ENCODE results near the gene TRABD. TPM values are rescaled to one million over a fixed set of nuclear protein-coding genes. Genes with fewer than 3 reads are reported as not detected.

The TRABD gene
- polyA plus RNA-seq, 1 donor from 2014 or later: 31.8 TPM

- H4K20me1 ChIP-seq (ENCODE audit: insufficient read depth): no peaks in the 10 kb centered on the region
- TF ChIP-seq SMC3 (conservative IDR thresholded peaks at IDR 0.05; ENCODE audit: poor library complexity) (no peak), TAF1 (IDR thresholded peaks at IDR 0.05; ENCODE audit: low read depth) (no peak), EZH2 (IDR thresholded peaks at IDR 0.05; ENCODE audit: borderline replicate concordance, insufficient read depth, low read length, poor library complexity, severe bottlenecking) (no peak), EP300 (conservative IDR thresholded peaks at IDR 0.05; ENCODE audit: poor library complexity, severe bottlenecking) (no peak), RAD21 (conservative IDR thresholded peaks at IDR 0.05) (no peak), POLR2AphosphoS5 (IDR thresholded peaks at IDR 0.05) (no peak), MXI1 (conservative IDR thresholded peaks at IDR 0.05; ENCODE audit: poor library complexity, severe bottlenecking) (no peak), REST (IDR thresholded peaks at IDR 0.05; ENCODE audit: borderline replicate concordance) (no peak)
- TF ChIP-seq, protein P1, sequence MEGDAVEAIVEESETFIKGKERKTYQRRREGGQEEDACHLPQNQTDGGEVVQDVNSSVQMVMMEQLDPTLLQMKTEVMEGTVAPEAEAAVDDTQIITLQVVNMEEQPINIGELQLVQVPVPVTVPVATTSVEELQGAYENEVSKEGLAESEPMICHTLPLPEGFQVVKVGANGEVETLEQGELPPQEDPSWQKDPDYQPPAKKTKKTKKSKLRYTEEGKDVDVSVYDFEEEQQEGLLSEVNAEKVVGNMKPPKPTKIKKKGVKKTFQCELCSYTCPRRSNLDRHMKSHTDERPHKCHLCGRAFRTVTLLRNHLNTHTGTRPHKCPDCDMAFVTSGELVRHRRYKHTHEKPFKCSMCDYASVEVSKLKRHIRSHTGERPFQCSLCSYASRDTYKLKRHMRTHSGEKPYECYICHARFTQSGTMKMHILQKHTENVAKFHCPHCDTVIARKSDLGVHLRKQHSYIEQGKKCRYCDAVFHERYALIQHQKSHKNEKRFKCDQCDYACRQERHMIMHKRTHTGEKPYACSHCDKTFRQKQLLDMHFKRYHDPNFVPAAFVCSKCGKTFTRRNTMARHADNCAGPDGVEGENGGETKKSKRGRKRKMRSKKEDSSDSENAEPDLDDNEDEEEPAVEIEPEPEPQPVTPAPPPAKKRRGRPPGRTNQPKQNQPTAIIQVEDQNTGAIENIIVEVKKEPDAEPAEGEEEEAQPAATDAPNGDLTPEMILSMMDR (IDR thresholded peaks at IDR 0.05; ENCODE audit: poor library complexity, severe bottlenecking): no peak
- no peaks in the 10 kb centered on the region for H3K36me3 ChIP-seq (ENCODE audit: insufficient read depth, low read length)
These were observed 32.7 kb downstream of the TRABD start for GRCh38 chr22:50218153-50218995.

DNA sequence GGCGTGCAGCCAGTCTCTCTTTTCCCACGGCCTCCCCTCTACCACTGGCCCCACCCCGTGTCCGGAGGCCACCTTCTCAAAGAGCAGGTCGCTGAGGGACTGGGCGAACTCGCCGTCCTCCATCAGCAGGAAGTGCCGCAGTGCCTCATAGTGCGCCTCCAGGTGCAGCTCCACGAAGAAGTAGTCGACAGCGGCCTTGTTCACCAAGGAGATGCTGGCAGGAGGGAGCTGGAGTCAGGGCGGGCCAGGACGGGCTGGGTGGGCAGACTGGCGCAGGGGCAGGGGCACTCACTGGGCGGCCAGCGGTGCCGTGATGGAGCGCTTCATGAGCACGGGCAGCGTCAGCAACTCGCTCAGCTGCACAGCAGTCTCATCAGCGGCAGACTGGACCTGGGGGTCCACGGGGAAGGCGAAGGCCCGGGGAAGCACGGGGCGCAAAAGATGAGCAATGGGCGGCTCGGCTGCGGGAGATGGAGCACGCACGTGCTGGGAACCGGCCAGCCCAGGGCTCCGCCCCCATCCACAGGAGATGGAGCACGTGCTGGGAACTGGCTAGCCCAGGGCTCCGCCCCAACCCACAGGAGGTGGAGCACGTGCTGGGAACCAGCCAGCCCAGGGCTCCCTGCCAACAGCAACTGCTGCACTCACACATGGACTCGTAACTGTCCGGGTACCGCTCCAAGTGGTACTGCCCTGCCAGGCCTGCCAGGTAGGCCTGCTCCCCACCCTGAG is 33.4 kb downstream of the TRABD start:
- H3K27me3 ChIP-seq (ENCODE audit: insufficient read depth, low read depth, low read length): no peaks in the 10 kb centered on the region
- H3K9me3 ChIP-seq (ENCODE audit: low read length): no peaks in the 10 kb centered on the region
- no peaks in the 10 kb centered on the region for H3F3A ChIP-seq (ENCODE audit: insufficient read depth, low read length, poor library complexity, severe bottlenecking)
- no peaks in the 10 kb centered on the region for H4K20me1 ChIP-seq (ENCODE audit: insufficient read depth)
- no peak overlapping the region for H3K27ac ChIP-seq (ENCODE audit: low read length)
- no peak overlapping the region for H3K4me2 ChIP-seq (ENCODE audit: low read length)
- H3K9ac ChIP-seq (ENCODE audit: low read length): no peak overlapping the region
- H3K9me2 ChIP-seq (ENCODE audit: insufficient read depth, low read length): no peaks in the 10 kb centered on the region
- no peak for TF ChIP-seq SMC3 (conservative IDR thresholded peaks at IDR 0.05; ENCODE audit: poor library complexity)
- no peak for TF ChIP-seq TAF1 (IDR thresholded peaks at IDR 0.05; ENCODE audit: low read depth)
- no peak for TF ChIP-seq REST (IDR thresholded peaks at IDR 0.05; ENCODE audit: borderline replicate concordance)
- no peak for TF ChIP-seq RAD21 (conservative IDR thresholded peaks at IDR 0.05)
- TF ChIP-seq POLR2AphosphoS5 (IDR thresholded peaks at IDR 0.05): no peak
- TF ChIP-seq EZH2 (IDR thresholded peaks at IDR 0.05; ENCODE audit: borderline replicate concordance, insufficient read depth, low read length, poor library complexity, severe bottlenecking): no peak
- TF ChIP-seq, protein P1 (IDR thresholded peaks at IDR 0.05; ENCODE audit: poor library complexity, severe bottlenecking): no peak
- TF ChIP-seq MXI1 (conservative IDR thresholded peaks at IDR 0.05; ENCODE audit: poor library complexity, severe bottlenecking): no peak
- TF ChIP-seq EP300 (conservative IDR thresholded peaks at IDR 0.05; ENCODE audit: poor library complexity, severe bottlenecking): no peak
- no peak overlapping the region for H2AFZ ChIP-seq (ENCODE audit: low read depth, low read length)
- H3K36me3 ChIP-seq (ENCODE audit: insufficient read depth, low read length): no peaks in the 10 kb centered on the region
- no peak overlapping the region for H3K4me3 ChIP-seq (ENCODE audit: low read length)
- no peaks in the 10 kb centered on the region for H3K79me2 ChIP-seq (replicated peaks; ENCODE audit: insufficient read depth, low read length)

More at GRCh38 chr22:50218153-50218995, 32.7 kb downstream of the TRABD start:
- H3F3A ChIP-seq (ENCODE audit: insufficient read depth, low read length, poor library complexity, severe bottlenecking): no peaks in the 10 kb centered on the region
- no peak overlapping the region for H3K9ac ChIP-seq (ENCODE audit: low read length)
- H3K27me3 ChIP-seq (ENCODE audit: insufficient read depth, low read depth, low read length): no peaks in the 10 kb centered on the region
- H3K4me2 ChIP-seq (ENCODE audit: low read length): no peak overlapping the region
- no peaks in the 10 kb centered on the region for H3K9me2 ChIP-seq (ENCODE audit: insufficient read depth, low read length)
- no peak overlapping the region for H3K4me3 ChIP-seq (ENCODE audit: low read length)
- no peak overlapping the region for H2AFZ ChIP-seq (ENCODE audit: low read depth, low read length)
- no peaks in the 10 kb centered on the region for H3K79me2 ChIP-seq (replicated peaks; ENCODE audit: insufficient read depth, low read length)
- no peaks in the 10 kb centered on the region for H3K9me3 ChIP-seq (ENCODE audit: low read length)
- H3K27ac ChIP-seq (ENCODE audit: low read length): no peak overlapping the region

All from neural cell (in vitro differentiated cells).